PC-3 (cell line): ENCODE measurements around the gene S100A8.
"Not testable (repeated sequence)": the region's sequence is repeated elsewhere in the genome, so short reads cannot be mapped to it uniquely, and the experiment has no call there.

Source experiments
- CTCF ChIP-seq: fragments of 300-600 bp; sonication (generic); conservative IDR thresholded peaks from 2 replicates; pipeline ENCODE4 v1.5.1; 2017; ENCODE audit warnings: antibody characterized with exemption, low read depth, mild to moderate bottlenecking, low read length
- EZH2 ChIP-seq: fragments of 300-600 bp; sonication (generic); IDR thresholded peaks from one replicate; pipeline ENCODE4 v1.6.1; 2017; ENCODE audit warnings: antibody characterized with exemption, mild to moderate bottlenecking, low read length; ENCODE audit not compliant: unreplicated experiment
- EZH2phosphoT487 ChIP-seq: fragments of 300-600 bp; sonication (generic); IDR thresholded peaks from 2 replicates; pipeline ENCODE4 v1.6.1; 2018; ENCODE audit warnings: mild to moderate bottlenecking, antibody characterized with exemption, low read length, borderline replicate concordance

- not testable (repeated sequence) for TF ChIP-seq CTCF, EZH2, EZH2phosphoT487
Measured at GRCh38 chr1:153413961-153414360, 23.1 kb upstream of the S100A8 start.
